ENCODE results near the gene TCEAL8.
"Not testable (repeated sequence)": the region's sequence is repeated elsewhere in the genome, so short reads cannot be mapped to it uniquely, and the experiment has no call there.

The TCEAL8 gene

DNA sequence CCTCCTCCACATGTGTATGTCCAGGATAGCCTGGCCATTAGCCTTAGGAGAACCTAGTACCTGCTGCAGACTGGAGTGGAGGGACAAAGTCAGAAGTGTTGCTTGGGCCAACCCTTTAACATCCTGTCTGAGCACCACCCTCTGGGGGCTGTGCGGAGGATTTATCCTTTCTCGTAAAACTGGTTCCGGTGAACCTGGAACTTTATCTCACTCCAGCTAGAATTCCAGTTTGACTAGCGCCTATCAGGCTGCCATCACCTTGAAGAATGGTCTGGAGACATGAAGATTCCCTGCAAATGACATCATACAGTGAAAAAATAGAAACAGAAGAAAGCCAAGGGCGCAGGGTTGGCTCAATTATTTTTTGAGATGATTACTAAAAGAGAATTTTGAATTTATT is 4.0 kb downstream of the TCEAL8 start:
- Histone ChIP-seq H3K4me1 (ENCODE audit: insufficient read depth, low read length) (peaks cover 13% of the 10 kb centered on the region), H3K27ac (ENCODE audit: low read depth, low read length) (no peak overlapping the region), H3K9ac (ENCODE audit: low read depth, low read length) (no peak overlapping the region), H3K4me3 (ENCODE audit: low read length) (no peak overlapping the region), H3K36me3 (ENCODE audit: insufficient read depth, low read length) (peaks cover 17% of the 10 kb centered on the region), H3K9me3 (ENCODE audit: insufficient read depth, low read depth, low read length) (no peaks in the 10 kb centered on the region), H3K27me3 (ENCODE audit: insufficient read depth, low read length) (no peaks in the 10 kb centered on the region)
- 89% methylated on average over 4 of the region's 5 CpGs for WGBS

- Histone ChIP-seq H3K36me3 (ENCODE audit: insufficient read depth, low read length) (peaks cover 17% of the 10 kb centered on the region), H3K9me3 (ENCODE audit: insufficient read depth, low read depth, low read length) (no peaks in the 10 kb centered on the region), H3K27ac (ENCODE audit: low read depth, low read length) (no peak overlapping the region), H3K27me3 (ENCODE audit: insufficient read depth, low read length) (no peaks in the 10 kb centered on the region), H3K4me3 (ENCODE audit: low read length) (no peak overlapping the region), H3K9ac (ENCODE audit: low read depth, low read length) (no peak overlapping the region), H3K4me1 (ENCODE audit: insufficient read depth, low read length) (peaks cover 6% of the 10 kb centered on the region; the same call in 1 of the 2 replicates)
- WGBS: 100% methylated on average over 1 of the region's 1 CpG
Measured at GRCh38 chrX:103249805-103250204, 5.2 kb downstream of the TCEAL8 start.

- H3K9ac ChIP-seq (ENCODE audit: low read depth, low read length): no peak overlapping the region
- peaks cover 6% of the 10 kb centered on the region; the same call in 1 of the 2 replicates for H3K4me1 ChIP-seq (ENCODE audit: insufficient read depth, low read length)
- H3K9me3 ChIP-seq (ENCODE audit: insufficient read depth, low read depth, low read length): no peaks in the 10 kb centered on the region
- H3K36me3 ChIP-seq (ENCODE audit: insufficient read depth, low read length): peaks cover 16% of the 10 kb centered on the region
- H3K27me3 ChIP-seq (ENCODE audit: insufficient read depth, low read length): no peaks in the 10 kb centered on the region
- no peak overlapping the region for H3K4me3 ChIP-seq (ENCODE audit: low read length)
- no peak overlapping the region for H3K27ac ChIP-seq (ENCODE audit: low read depth, low read length)
Measured at GRCh38 chrX:103248553-103248952, 6.4 kb downstream of the TCEAL8 start.

- Histone ChIP-seq H3K27ac (ENCODE audit: low read depth, low read length) (no peak overlapping the region), H3K4me1 (ENCODE audit: insufficient read depth, low read length) (no peaks in the 10 kb centered on the region), H3K4me3 (ENCODE audit: low read length) (no peak overlapping the region), H3K9ac (ENCODE audit: low read depth, low read length) (no peak overlapping the region), H3K9me3 (ENCODE audit: insufficient read depth, low read depth, low read length) (no peaks in the 10 kb centered on the region), H3K27me3 (ENCODE audit: insufficient read depth, low read length) (no peaks in the 10 kb centered on the region), H3K36me3 (ENCODE audit: insufficient read depth, low read length) (no peaks in the 10 kb centered on the region)
Measured at GRCh38 chrX:103240155-103240554, 14.8 kb downstream of the TCEAL8 start.

DNA sequence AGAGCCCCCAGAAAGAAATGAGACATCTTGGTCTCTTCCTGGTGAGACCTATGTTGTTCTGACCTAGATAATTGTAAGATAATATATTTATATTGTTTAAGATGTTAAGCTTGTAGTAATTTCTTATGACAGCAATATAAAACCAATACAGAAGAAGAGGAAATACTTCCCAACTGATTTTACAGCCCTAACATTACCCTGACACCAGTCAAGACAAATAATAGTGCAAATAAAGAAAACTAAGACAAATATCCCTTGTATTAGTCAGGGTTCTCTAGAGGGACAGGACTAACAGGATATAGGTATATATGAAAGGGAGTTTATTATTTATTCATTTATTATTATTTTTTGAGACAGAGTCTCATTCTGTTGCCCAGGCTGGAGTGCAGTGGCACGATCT is 18.7 kb downstream of the TCEAL8 start:
- H3K9me3 ChIP-seq (ENCODE audit: insufficient read depth, low read depth, low read length): no peaks in the 10 kb centered on the region
- H3K4me3 ChIP-seq (ENCODE audit: low read length): no peak overlapping the region
- H3K9ac ChIP-seq (ENCODE audit: low read depth, low read length): no peak overlapping the region
- H3K27ac ChIP-seq (ENCODE audit: low read depth, low read length): no peak overlapping the region
- WGBS: 90% methylated on average over 1 of the region's 1 CpG
- H3K27me3 ChIP-seq (ENCODE audit: insufficient read depth, low read length): no peaks in the 10 kb centered on the region
- no peaks in the 10 kb centered on the region for H3K36me3 ChIP-seq (ENCODE audit: insufficient read depth, low read length)
- no peaks in the 10 kb centered on the region for H3K4me1 ChIP-seq (ENCODE audit: insufficient read depth, low read length)

- not testable (repeated sequence) for H3K9ac ChIP-seq (ENCODE audit: low read depth, low read length); H3K4me1 ChIP-seq (ENCODE audit: insufficient read depth, low read length); H3K9me3 ChIP-seq (ENCODE audit: insufficient read depth, low read depth, low read length); H3K27ac ChIP-seq (ENCODE audit: low read depth, low read length); H3K4me3 ChIP-seq (ENCODE audit: low read length); H3K36me3 ChIP-seq (ENCODE audit: insufficient read depth, low read length); H3K27me3 ChIP-seq (ENCODE audit: insufficient read depth, low read length)
- no CpG with 5 or more reads among the region's 2 CpGs for WGBS
Measured at GRCh38 chrX:103235608-103236007, 19.3 kb downstream of the TCEAL8 start.

DNA sequence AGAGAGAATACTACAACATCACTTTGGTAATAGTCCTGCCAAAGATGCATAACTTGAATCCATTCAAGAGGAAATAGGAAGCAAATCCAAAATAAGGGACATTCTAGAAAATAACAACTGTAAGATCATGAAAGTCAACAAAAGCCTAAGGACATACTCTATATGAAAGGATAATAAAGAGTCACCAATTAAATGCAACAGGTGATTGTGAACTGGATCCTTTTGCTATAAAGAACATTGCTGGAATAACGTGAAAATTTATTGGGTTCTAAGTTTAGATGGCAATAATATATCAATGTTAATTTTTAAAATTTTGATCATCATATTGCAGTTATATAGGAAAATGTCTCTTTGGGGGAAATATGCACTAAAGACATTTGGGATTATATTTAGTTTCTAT is 20.1 kb downstream of the TCEAL8 start:
- no peaks in the 10 kb centered on the region for H3K36me3 ChIP-seq (ENCODE audit: insufficient read depth, low read length)
- no peak overlapping the region for H3K4me3 ChIP-seq (ENCODE audit: low read length)
- peaks cover 2% of the 10 kb centered on the region; the same call in 1 of the 2 replicates for H3K27me3 ChIP-seq (ENCODE audit: insufficient read depth, low read length)
- WGBS: no CpG with 5 or more reads among the region's 1 CpG
- no peaks in the 10 kb centered on the region for H3K4me1 ChIP-seq (ENCODE audit: insufficient read depth, low read length)
- H3K9ac ChIP-seq (ENCODE audit: low read depth, low read length): no peak overlapping the region
- H3K27ac ChIP-seq (ENCODE audit: low read depth, low read length): no peak overlapping the region
- no peaks in the 10 kb centered on the region for H3K9me3 ChIP-seq (ENCODE audit: insufficient read depth, low read depth, low read length)

DNA sequence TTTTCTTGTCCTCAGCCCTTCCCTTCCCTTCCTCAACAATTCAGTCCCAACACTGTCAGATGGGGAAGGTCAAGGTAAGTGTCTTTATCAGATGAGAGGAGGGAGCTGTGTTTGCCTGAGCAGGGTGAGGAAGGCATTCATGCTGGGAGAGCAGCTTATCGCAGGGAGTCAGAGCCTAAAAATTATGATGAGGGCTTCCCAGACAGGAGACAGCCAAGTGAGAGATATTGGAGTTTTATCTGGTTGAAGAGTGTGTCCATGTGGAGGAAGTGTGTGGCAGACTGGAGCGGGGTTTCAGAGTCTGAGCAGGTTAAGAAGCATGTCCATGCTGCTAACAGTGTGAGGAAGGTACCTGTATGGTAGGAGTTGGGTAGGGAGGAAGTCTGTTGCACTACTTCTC is 21.7 kb downstream of the TCEAL8 start:
- no peaks in the 10 kb centered on the region for H3K4me1 ChIP-seq (ENCODE audit: insufficient read depth, low read length)
- H3K27ac ChIP-seq (ENCODE audit: low read depth, low read length): no peak overlapping the region
- H3K36me3 ChIP-seq (ENCODE audit: insufficient read depth, low read length): no peaks in the 10 kb centered on the region
- no peak overlapping the region for H3K9ac ChIP-seq (ENCODE audit: low read depth, low read length)
- H3K4me3 ChIP-seq (ENCODE audit: low read length): no peak overlapping the region
- H3K27me3 ChIP-seq (ENCODE audit: insufficient read depth, low read length): peaks cover 2% of the 10 kb centered on the region; the same call in 1 of the 2 replicates
- no peaks in the 10 kb centered on the region for H3K9me3 ChIP-seq (ENCODE audit: insufficient read depth, low read depth, low read length)
- 87% methylated on average over 2 of the region's 2 CpGs for WGBS

DNA sequence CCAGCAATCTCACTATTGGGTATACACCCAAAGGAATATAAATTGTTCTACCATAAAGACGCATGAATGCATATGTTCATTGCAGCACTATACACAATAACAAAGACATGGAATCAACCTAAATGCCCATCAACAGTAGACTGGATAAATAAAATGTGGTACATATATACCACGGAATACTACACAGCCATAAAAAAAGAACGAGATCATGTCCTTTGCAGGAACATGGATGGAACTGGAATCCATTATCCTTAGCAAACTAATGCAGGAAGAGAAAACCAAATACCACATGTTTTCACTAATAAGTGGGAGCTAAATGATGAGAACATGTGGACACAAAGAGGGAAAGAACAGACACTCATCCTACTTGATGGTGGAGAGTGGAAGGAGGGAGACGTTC is 29.0 kb downstream of the TCEAL8 start:
- H3K4me1 ChIP-seq (ENCODE audit: insufficient read depth, low read length); H3K9ac ChIP-seq (ENCODE audit: low read depth, low read length); H3K4me3 ChIP-seq (ENCODE audit: low read length); H3K27me3 ChIP-seq (ENCODE audit: insufficient read depth, low read length); H3K27ac ChIP-seq (ENCODE audit: low read depth, low read length); H3K9me3 ChIP-seq (ENCODE audit: insufficient read depth, low read depth, low read length); H3K36me3 ChIP-seq (ENCODE audit: insufficient read depth, low read length): not testable (repeated sequence)
- 100% methylated on average over 1 of the region's 4 CpGs for WGBS

DNA sequence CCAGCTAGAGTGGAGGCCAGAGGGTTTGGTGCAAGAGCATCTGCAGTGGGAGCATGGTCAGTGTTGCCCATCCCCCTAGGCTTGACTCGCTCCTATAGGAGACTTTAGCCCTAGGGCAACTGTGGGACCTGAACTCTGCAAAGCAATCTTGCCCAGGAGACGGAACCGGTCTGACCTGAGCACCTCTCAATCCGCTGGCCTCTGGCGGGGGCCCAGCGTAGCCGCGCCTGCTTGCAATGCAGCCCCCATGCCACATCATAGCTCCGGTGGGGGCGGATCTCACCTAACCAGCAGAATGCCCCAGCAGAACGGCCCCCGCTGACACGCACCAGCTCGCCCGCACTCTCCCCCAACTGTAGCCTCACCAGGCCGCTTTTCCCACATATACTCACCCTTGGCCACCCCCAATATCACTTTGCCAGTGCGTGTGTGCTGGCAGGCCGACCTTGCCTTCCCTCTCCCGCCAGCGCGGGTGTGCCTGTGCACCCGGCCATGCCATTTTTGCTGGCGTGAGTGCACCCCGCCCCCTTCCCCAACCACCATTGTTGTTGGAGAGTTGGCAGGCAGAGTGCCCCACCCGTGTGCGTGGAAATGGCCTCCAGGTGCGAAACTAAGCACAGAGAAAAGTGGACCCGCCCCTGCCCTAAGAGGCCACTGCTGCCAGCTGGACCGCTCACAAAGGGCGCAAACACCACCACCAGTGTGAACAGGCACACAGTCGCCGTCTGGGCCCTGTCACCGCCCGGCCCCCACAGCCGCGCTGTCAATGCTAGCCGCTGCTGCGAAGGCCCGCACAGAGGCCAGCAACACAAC is 34.2 kb downstream of the TCEAL8 start:
- Histone ChIP-seq H3K4me1 (ENCODE audit: insufficient read depth, low read length) (peaks cover 6% of the 10 kb centered on the region; the same call in 1 of the 2 replicates), H3K9ac (ENCODE audit: low read depth, low read length) (no peak overlapping the region), H3K9me3 (ENCODE audit: insufficient read depth, low read depth, low read length) (no peaks in the 10 kb centered on the region), H3K27ac (ENCODE audit: low read depth, low read length) (no peak overlapping the region), H3K36me3 (ENCODE audit: insufficient read depth, low read length) (peaks cover 14% of the 10 kb centered on the region), H3K4me3 (ENCODE audit: low read length) (no peak overlapping the region), H3K27me3 (ENCODE audit: insufficient read depth, low read length) (no peaks in the 10 kb centered on the region)
- whole genome bisulfite sequencing: 96% methylated on average over 39 of the region's 39 CpGs

- Histone ChIP-seq H3K27me3 (ENCODE audit: insufficient read depth, low read length) (no peaks in the 10 kb centered on the region), H3K27ac (ENCODE audit: low read depth, low read length) (peak overlapping the region; percentile 98), H3K9me3 (ENCODE audit: insufficient read depth, low read depth, low read length) (no peaks in the 10 kb centered on the region), H3K9ac (ENCODE audit: low read depth, low read length) (peak overlapping the region; percentile 97), H3K4me1 (ENCODE audit: insufficient read depth, low read length) (peaks cover 9% of the 10 kb centered on the region; the same call in 1 of the 2 replicates), H3K36me3 (ENCODE audit: insufficient read depth, low read length) (peaks cover 14% of the 10 kb centered on the region), H3K4me3 (ENCODE audit: low read length) (peak overlapping the region; percentile 86)
- WGBS: 0% methylated on average over 27 of the region's 39 CpGs
Measured at GRCh38 chrX:103215425-103215991, 39.4 kb downstream of the TCEAL8 start.

Data from HUES64 (cell line).